ENCODE measurements around the gene NGF.

DNA sequence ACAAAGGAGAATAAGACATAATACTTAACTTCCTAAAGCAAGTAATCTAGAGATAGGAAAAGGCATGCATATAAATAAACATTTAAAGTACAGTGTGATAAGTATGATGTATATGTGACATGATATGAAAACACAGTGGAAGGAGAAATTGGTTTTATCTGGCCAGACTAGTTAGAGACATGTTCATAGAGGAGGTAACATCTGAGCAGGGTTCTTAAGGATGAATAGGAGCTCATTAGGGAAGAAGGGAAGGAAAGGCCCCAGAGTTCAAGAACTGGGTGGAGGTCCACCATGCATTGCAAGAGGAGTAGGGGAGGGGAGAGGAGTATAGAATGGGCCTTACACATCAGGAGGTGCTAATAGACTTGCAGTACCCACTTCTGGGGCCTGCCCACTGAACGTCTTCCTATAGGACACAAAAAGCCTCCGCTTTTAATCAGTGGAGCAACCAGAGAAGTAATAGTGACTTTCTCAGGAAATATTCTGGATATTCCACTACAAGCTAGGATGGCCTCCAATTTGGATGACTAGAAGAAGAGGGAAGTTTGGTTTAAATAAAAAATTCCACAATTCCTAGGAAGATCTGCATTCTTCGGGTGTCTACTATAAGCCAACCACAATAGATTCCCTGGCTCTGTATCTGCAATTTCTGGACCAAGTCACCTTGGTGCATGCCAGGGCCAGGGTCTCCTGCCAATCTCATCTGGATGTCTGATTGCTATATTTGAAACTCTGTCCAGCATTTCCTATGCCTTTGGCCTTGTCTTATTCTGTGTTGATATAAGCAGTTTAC is 41.9 kb downstream of the NGF start:
- TF ChIP-seq ZNF124 (CRISPR knock-in tag; IDR thresholded peaks at IDR 0.05): no peak
- TF ChIP-seq ZNF589 (CRISPR knock-in tag; IDR thresholded peaks at IDR 0.05; ENCODE audit: low read depth): no peak
- TF ChIP-seq ZNF263 (CRISPR knock-in tag; IDR thresholded peaks at IDR 0.05; ENCODE audit: borderline replicate concordance): no peak
- no peak for TF ChIP-seq EZH2 (IDR thresholded peaks at IDR 0.05; ENCODE audit: borderline replicate concordance, low read depth, low read length)
- TF ChIP-seq, protein P1, sequence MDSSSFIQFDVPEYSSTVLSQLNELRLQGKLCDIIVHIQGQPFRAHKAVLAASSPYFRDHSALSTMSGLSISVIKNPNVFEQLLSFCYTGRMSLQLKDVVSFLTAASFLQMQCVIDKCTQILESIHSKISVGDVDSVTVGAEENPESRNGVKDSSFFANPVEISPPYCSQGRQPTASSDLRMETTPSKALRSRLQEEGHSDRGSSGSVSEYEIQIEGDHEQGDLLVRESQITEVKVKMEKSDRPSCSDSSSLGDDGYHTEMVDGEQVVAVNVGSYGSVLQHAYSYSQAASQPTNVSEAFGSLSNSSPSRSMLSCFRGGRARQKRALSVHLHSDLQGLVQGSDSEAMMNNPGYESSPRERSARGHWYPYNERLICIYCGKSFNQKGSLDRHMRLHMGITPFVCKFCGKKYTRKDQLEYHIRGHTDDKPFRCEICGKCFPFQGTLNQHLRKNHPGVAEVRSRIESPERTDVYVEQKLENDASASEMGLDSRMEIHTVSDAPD (CRISPR knock-in tag; IDR thresholded peaks at IDR 0.05): no peak
- no peak for TF ChIP-seq RFX5 (IDR thresholded peaks at IDR 0.05; ENCODE audit: low read depth, low read length)
- TF ChIP-seq, protein P2, sequence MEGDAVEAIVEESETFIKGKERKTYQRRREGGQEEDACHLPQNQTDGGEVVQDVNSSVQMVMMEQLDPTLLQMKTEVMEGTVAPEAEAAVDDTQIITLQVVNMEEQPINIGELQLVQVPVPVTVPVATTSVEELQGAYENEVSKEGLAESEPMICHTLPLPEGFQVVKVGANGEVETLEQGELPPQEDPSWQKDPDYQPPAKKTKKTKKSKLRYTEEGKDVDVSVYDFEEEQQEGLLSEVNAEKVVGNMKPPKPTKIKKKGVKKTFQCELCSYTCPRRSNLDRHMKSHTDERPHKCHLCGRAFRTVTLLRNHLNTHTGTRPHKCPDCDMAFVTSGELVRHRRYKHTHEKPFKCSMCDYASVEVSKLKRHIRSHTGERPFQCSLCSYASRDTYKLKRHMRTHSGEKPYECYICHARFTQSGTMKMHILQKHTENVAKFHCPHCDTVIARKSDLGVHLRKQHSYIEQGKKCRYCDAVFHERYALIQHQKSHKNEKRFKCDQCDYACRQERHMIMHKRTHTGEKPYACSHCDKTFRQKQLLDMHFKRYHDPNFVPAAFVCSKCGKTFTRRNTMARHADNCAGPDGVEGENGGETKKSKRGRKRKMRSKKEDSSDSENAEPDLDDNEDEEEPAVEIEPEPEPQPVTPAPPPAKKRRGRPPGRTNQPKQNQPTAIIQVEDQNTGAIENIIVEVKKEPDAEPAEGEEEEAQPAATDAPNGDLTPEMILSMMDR (IDR thresholded peaks at IDR 0.05 in 2 of 3, conservative IDR thresholded peaks at IDR 0.05 in 1 of 3; ENCODE audit: insufficient read depth in 2 of 3, low read depth in 1 of 3, low read length in 3 of 3): no peak
- TF ChIP-seq POLR2A (conservative IDR thresholded peaks at IDR 0.05): no peak
- no peak for TF ChIP-seq MYBL2 (IDR thresholded peaks at IDR 0.05; ENCODE audit: low read depth)
- no peak for TF ChIP-seq MYBL2 (CRISPR knock-in tag; IDR thresholded peaks at IDR 0.05; ENCODE audit: borderline replicate concordance)
- TF ChIP-seq ZNF324 (CRISPR knock-in tag; IDR thresholded peaks at IDR 0.05): no peak
- no peak for TF ChIP-seq JUND (IDR thresholded peaks at IDR 0.05; ENCODE audit: borderline replicate concordance, low read depth, low read length)
- TF ChIP-seq JUND (tag; IDR thresholded peaks at IDR 0.05; ENCODE audit: borderline replicate concordance, low read depth, low read length): no peak
